ENCODE results near the gene SLC9C1.

SLC9C1 gene

DNA sequence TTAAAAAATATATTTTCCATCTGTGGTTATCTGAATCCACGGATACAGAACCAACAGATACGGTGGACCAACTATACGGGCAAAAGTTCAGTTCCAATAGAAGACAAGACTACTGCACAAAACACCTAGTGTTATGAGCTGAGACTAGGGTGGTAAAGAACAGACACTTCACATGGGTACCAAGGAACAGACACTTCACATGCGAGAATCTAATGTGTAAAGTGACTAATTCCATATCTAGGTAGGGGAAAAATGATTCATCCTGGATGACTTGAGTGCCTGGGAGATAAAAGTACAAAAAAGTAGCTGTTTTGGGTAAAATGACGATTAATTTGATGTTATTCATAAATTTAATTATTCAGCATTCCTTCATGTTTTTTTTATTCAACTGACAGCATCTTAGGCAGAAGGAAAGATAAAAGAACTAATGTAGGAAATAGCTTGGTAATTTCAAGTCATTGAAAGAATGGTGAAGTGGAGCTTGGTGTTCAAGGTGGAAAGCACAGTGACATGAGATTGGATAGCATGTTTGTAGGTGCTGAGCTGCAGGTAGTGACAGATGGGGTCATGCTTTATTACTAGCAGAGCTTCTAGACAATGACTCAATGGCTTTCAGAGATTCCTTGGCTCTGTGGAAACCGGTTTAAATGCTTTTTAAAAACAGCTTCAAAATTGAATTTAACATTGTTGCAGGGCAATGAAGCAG lies 44.2 kb upstream of the SLC9C1 start:
- no peak for TF ChIP-seq ZBTB7A (IDR thresholded peaks at IDR 0.05; ENCODE audit: low read depth)
- no peak for TF ChIP-seq CREB1 (IDR thresholded peaks at IDR 0.05; ENCODE audit: low read depth)
- no peak for TF ChIP-seq CEBPB (IDR thresholded peaks at IDR 0.05)
- no peak for TF ChIP-seq YY1 (IDR thresholded peaks at IDR 0.05; ENCODE audit: low read depth)
- TF ChIP-seq, protein P1, sequence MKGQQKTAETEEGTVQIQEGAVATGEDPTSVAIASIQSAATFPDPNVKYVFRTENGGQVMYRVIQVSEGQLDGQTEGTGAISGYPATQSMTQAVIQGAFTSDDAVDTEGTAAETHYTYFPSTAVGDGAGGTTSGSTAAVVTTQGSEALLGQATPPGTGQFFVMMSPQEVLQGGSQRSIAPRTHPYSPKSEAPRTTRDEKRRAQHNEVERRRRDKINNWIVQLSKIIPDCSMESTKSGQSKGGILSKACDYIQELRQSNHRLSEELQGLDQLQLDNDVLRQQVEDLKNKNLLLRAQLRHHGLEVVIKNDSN (IDR thresholded peaks at IDR 0.05) = no peak
- TF ChIP-seq, protein P2, sequence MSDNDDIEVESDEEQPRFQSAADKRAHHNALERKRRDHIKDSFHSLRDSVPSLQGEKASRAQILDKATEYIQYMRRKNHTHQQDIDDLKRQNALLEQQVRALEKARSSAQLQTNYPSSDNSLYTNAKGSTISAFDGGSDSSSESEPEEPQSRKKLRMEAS (IDR thresholded peaks at IDR 0.05) = no peak
- TF ChIP-seq, protein P3, sequence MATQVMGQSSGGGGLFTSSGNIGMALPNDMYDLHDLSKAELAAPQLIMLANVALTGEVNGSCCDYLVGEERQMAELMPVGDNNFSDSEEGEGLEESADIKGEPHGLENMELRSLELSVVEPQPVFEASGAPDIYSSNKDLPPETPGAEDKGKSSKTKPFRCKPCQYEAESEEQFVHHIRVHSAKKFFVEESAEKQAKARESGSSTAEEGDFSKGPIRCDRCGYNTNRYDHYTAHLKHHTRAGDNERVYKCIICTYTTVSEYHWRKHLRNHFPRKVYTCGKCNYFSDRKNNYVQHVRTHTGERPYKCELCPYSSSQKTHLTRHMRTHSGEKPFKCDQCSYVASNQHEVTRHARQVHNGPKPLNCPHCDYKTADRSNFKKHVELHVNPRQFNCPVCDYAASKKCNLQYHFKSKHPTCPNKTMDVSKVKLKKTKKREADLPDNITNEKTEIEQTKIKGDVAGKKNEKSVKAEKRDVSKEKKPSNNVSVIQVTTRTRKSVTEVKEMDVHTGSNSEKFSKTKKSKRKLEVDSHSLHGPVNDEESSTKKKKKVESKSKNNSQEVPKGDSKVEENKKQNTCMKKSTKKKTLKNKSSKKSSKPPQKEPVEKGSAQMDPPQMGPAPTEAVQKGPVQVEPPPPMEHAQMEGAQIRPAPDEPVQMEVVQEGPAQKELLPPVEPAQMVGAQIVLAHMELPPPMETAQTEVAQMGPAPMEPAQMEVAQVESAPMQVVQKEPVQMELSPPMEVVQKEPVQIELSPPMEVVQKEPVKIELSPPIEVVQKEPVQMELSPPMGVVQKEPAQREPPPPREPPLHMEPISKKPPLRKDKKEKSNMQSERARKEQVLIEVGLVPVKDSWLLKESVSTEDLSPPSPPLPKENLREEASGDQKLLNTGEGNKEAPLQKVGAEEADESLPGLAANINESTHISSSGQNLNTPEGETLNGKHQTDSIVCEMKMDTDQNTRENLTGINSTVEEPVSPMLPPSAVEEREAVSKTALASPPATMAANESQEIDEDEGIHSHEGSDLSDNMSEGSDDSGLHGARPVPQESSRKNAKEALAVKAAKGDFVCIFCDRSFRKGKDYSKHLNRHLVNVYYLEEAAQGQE (IDR thresholded peaks at IDR 0.05; ENCODE audit: low read depth) = no peak
- no peak for TF ChIP-seq EP300 (IDR thresholded peaks at IDR 0.05; ENCODE audit: borderline replicate concordance)
- TF ChIP-seq NFIC (IDR thresholded peaks at IDR 0.05) = no peak
- TF ChIP-seq RAD21 (IDR thresholded peaks at IDR 0.05; ENCODE audit: low read depth) = no peak
- no peak for TF ChIP-seq TAF1 (IDR thresholded peaks at IDR 0.05; ENCODE audit: low read depth)
- no peak for TF ChIP-seq TEAD4 (IDR thresholded peaks at IDR 0.05)
- no peak for TF ChIP-seq EGR1 (IDR thresholded peaks at IDR 0.05)
- TF ChIP-seq FOXM1 (IDR thresholded peaks at IDR 0.05; ENCODE audit: borderline replicate concordance, low read depth) = no peak
- no peak for TF ChIP-seq TCF12 (IDR thresholded peaks at IDR 0.05; ENCODE audit: low read depth)

DNA sequence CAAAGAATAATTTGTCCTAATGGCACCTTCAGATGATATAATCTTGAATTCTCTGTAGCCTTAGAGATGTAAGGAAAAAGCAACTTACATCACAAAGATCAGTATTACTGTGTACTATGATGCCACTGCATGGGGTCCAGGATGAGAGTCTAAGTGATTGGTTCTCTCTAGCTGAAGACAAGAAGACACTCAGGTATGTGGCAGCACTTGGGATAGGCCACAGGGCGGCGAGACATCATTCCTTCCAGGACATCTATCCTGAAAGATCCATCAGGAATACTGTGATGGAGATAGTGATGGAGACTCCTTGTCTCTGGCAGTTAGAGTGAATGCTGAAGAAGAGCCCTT lies 41.4 kb upstream of the SLC9C1 start:
- TF ChIP-seq CREB1 (IDR thresholded peaks at IDR 0.05; ENCODE audit: low read depth) (no peak), TAF1 (IDR thresholded peaks at IDR 0.05; ENCODE audit: low read depth) (no peak), EGR1 (IDR thresholded peaks at IDR 0.05) (no peak), TCF12 (IDR thresholded peaks at IDR 0.05; ENCODE audit: low read depth) (no peak), NFIC (IDR thresholded peaks at IDR 0.05) (no peak), ZBTB7A (IDR thresholded peaks at IDR 0.05; ENCODE audit: low read depth) (no peak), RAD21 (IDR thresholded peaks at IDR 0.05; ENCODE audit: low read depth) (no peak), EP300 (IDR thresholded peaks at IDR 0.05; ENCODE audit: borderline replicate concordance) (no peak), TEAD4 (IDR thresholded peaks at IDR 0.05) (no peak), CEBPB (IDR thresholded peaks at IDR 0.05) (no peak), FOXM1 (IDR thresholded peaks at IDR 0.05; ENCODE audit: borderline replicate concordance, low read depth) (no peak), YY1 (IDR thresholded peaks at IDR 0.05; ENCODE audit: low read depth) (no peak)
- TF ChIP-seq, protein P3 (IDR thresholded peaks at IDR 0.05; ENCODE audit: low read depth) = no peak
- TF ChIP-seq, protein P1 (IDR thresholded peaks at IDR 0.05) = no peak
- TF ChIP-seq, protein P2 (IDR thresholded peaks at IDR 0.05) = no peak

DNA sequence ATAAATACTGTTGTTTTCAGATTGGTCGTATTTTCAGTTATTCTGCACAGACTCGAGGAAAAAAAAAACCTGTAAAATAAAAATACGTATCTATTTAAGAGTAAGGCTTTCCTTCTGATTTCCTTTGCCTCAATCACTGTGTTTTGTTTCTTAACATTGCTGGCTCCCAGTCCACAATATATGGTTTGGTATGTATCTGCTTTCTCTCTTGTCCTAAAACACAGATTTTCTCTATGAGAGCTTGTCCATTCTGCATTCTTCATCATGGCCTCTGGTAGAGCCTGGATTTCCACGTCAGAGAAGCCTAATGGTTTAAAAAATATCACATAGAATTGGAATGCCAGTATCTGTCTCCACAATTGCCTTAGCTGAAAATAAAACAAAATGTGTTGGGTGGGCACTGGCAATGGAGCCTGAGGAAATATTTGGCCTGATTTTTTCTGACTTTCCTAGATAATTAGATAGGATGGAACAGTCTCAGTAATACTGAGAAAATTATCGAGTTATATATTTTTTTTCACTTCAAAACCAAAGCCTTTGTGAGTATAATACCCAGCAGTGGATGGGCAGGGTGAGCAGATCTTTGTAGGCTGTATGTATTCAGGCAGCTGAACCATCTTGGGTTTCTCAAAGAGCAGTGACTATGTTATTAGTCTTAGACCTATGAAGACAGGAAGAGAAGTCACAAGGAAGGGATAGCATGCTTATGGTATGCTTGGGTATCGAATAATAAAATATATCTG lies 40.8 kb upstream of the SLC9C1 start:
- TF ChIP-seq RAD21 (IDR thresholded peaks at IDR 0.05; ENCODE audit: low read depth) (no peak), FOXM1 (IDR thresholded peaks at IDR 0.05; ENCODE audit: borderline replicate concordance, low read depth) (no peak)
- TF ChIP-seq, protein P2 (IDR thresholded peaks at IDR 0.05) = no peak

DNA sequence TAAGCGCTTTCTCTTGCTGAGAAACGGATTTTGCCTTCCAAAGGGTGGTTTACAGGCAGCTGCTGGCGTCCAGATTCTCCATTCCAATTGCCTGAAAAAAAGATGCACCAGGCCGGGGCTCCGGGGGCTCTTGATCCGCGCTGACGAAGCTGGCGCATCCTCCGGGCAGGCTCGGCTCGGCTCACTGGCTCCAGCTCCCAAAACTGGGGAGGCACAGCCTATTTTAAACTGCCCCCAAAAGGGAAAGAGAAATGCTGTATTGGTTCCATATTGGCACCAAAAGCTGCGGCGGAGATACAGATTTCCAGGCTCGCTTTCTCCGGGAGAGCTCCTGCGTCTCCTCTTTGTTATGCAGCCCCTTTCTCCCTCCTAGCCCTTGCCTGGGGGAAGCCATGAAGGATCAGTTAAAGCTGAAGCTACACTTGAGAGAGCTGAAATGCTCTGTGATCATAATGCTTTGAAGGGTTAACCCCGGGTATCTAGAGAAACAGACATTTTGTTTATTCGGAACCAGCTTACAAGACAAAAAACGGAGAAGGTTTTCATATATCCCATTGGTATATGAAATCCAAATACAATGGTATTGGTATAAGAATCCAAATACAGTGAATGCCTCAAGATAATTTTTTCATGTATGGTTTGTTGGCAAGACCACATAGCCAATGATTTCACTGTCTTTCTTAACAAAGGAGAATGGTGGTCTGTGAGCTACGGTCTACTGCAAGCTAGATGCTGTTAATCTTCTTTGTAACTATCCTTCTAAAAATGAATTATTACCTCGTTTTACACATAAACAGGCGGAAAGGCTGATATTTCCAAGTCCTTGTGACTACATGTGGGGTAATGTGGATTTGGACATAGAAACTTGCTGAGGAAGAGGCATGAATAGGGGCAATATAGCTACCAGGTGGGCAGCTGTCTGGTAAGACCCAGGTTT lies 39.6 kb upstream of the SLC9C1 start:
- TF ChIP-seq NFIC (IDR thresholded peaks at IDR 0.05) = no peak
- TF ChIP-seq, protein P3 (IDR thresholded peaks at IDR 0.05; ENCODE audit: low read depth) = no peak
- TF ChIP-seq CEBPB (IDR thresholded peaks at IDR 0.05) = no peak
- TF ChIP-seq ZBTB7A (IDR thresholded peaks at IDR 0.05; ENCODE audit: low read depth) = no peak
- TF ChIP-seq EP300 (IDR thresholded peaks at IDR 0.05; ENCODE audit: borderline replicate concordance) = no peak
- no peak for TF ChIP-seq YY1 (IDR thresholded peaks at IDR 0.05; ENCODE audit: low read depth)
- no peak for TF ChIP-seq FOXM1 (IDR thresholded peaks at IDR 0.05; ENCODE audit: borderline replicate concordance, low read depth)
- TF ChIP-seq, protein P2 (IDR thresholded peaks at IDR 0.05) = no peak
- TF ChIP-seq TCF12 (IDR thresholded peaks at IDR 0.05; ENCODE audit: low read depth) = no peak
- TF ChIP-seq, protein P1 (IDR thresholded peaks at IDR 0.05) = no peak
- no peak for TF ChIP-seq TEAD4 (IDR thresholded peaks at IDR 0.05)
- no peak for TF ChIP-seq TAF1 (IDR thresholded peaks at IDR 0.05; ENCODE audit: low read depth)
- no peak for TF ChIP-seq RAD21 (IDR thresholded peaks at IDR 0.05; ENCODE audit: low read depth)
- no peak for TF ChIP-seq CREB1 (IDR thresholded peaks at IDR 0.05; ENCODE audit: low read depth)

All from Ishikawa (cell line).